Measurements from ENCODE around the gene NLRP11.
"Not testable (repeated sequence)": the region's sequence is repeated elsewhere in the genome, so short reads cannot be mapped to it uniquely, and the experiment has no call there.

The NLRP11 gene

DNA sequence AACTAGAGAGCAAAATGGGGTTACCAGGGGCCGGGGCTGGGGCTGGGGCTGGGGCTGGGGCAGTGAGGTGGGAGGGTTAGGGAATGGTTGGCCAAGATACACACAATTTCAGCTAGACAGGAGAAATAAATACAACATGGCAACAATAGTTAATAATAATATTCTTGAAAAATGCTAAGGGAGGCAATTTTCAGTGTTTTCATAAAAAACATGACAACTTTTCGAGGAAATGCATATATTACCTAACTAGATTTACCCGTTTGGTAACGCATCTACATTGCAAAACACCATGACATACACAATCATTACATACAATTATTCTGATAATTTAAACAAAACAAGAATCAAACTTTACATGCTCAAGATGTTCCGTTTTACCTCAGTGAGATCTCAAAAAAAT, 50.7 kb downstream of the NLRP11 start:
- FAIRE-seq (no peak), DNase-seq (ENCODE audit: insufficient read length, low spot score) (no peak)

DNA sequence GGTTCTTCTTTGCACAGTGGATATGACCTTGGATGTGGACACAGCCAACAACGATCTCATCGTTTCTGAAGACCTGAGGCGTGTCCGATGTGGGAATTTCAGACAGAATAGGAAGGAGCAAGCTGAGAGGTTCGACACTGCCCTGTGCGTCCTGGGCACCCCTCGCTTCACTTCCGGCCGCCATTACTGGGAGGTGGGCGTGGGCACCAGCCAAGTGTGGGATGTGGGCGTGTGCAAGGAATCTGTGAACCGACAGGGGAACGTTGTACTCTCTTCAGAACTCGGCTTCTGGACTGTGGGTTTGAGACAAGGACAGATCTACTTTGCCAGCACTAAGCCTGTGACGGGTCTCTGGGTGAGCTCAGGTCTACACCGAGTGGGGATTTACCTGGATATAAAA, 53.5 kb downstream of the NLRP11 start:
- FAIRE-seq (no peak), DNase-seq (ENCODE audit: insufficient read length, low spot score) (no peak)

DNA sequence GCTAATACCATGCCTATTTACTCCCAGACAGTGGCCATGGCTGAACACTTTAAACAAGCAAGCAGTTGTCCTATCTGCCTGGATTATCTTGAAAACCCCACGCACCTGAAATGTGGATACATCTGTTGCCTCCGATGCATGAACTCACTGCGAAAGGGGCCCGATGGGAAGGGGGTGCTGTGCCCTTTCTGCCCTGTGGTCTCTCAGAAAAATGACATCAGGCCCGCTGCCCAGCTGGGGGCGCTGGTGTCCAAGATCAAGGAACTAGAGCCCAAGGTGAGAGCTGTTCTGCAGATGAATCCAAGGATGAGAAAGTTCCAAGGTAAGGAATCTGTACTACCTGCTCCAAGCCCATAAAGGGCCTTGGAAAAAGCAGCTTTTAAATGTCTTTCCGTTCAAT, 54.3 kb downstream of the NLRP11 start:
- DNase-seq (ENCODE audit: insufficient read length, low spot score) (no peak), FAIRE-seq (no peak)

DNA sequence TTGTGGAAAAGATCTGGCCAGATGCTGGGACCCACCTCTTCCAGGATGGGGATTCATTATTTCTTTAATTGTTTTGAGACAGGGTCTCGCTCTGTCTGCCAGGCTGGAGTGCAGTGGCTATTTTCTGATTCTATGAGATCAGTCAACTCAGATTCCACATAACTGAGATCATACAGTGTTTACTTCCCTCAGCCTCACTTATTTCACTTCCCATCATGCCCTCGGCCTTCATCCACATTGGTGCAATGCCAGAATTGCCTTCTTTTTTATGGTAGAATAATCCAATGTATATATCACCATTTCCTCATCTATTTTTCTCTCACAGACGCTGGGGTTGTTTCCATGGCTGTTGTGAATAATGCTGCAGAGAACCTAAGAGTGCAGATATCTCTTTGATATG, 62.2 kb downstream of the NLRP11 start:
- DNase-seq (ENCODE audit: insufficient read length, low spot score); FAIRE-seq: not testable (repeated sequence)

DNA sequence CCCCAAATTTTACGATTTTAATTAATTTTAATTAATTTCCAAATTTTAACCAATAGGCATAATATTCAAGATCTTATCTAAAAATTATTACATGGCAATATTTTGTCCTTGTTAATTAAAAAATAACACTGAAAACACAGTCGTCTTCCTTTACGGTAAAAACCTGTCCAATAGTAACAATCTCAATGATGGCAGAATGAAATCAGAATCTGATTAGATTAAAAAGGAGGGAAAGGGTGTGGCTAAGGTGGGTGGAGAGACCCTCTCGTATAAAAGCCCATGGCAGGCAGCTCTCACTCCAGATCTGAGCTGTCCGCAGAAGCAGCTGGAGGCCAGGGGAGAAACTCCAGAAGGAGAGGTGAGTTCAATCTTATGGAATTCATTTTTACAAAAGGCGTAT, 63.0 kb downstream of the NLRP11 start, which contains the start of gene RFPL4AL1:
Gene RFPL4AL1 (plus strand): TSS at position 301 of the 400 bp plus-strand sequence. CDS start 2,687 bp downstream, outside the sequence.
- not testable (repeated sequence) for DNase-seq (ENCODE audit: insufficient read length, low spot score); FAIRE-seq

DNA sequence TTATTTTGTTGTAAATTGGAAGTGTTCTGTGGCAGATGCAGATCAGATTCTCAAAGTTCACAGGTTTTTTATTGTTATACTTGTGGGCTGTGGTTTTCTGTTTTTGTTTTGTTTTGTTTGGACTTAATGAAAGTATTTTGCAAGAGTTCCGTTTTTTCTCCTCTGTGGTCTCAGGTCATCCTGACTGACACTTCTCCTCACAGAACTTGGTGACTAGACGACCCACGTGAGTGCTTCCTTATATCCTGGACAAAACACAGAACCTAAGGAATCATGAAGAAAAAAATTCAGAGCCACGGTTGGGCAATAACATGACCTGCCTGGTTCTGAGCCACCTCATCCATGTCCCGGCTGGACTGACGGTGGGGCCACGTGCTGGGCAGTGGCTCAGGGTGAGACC, 65.3 kb downstream of the NLRP11 start:
- FAIRE-seq = no peak

DNA sequence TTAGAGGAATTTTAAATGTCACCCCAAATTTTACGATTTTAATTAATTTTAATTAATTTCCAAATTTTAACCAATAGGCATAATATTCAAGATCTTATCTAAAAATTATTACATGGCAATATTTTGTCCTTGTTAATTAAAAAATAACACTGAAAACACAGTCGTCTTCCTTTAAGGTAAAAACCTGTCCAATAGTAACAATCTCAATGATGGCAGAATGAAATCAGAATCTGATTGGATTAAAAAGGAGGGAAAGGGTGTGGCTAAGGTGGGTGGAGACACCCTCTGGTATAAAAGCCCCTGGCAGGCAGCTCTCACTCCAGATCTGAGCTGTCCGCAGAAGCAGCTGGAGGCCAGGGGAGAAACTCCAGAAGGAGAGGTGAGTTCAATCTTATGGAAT, 73.0 kb downstream of the NLRP11 start, which contains the start of gene RFPL4A:
Gene RFPL4A (plus strand): TSS at position 301 of the 400 bp plus-strand sequence. CDS start 2,704 bp downstream, outside the sequence.
- FAIRE-seq; DNase-seq (ENCODE audit: insufficient read length, low spot score): not testable (repeated sequence)

More for the DNA sequence above, 65.3 kb downstream of the NLRP11 start:
- DNase-seq (ENCODE audit: insufficient read length, low spot score) = no peak

DNA sequence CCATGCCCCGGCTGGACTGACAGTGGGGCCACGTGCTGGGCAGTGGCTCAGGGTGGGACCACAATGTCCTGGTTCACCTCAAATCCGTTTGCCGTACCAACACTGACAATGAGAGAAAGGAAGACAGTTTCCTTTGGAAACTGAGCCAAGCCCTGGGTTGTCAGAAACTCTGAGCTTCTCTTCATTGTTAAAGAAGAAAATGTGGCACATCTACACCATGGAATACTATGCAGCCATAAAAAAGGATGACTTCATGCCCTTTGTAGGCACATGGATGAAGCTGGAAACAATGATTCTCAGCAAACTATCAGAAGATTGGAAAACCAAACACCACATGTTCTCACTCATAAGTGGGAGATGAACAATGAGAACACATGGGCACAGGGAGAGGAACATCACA, 75.0 kb downstream of the NLRP11 start:
- DNase-seq (ENCODE audit: insufficient read length, low spot score); FAIRE-seq: not testable (repeated sequence)

DNA sequence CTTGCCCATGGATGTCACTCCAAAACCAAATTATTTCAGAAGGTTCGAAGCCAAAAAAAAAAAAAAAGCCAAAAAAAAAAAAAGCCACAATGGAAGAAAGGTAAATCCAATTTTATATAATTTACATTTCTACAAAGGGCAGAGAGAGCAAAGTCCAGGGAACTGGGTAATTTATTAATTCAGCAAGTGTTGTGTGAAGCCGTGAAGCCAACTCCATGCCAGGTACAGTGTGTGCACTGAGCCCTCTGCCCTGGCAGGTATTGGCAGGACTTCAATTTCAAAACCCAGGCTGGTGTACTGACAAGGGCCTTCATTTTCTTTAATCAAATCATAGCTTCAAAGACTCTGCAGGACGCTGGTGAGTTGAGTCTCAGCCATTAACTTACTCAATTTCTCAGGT, 78.4 kb downstream of the NLRP11 start:
- DNase-seq (ENCODE audit: insufficient read length, low spot score) (no peak), FAIRE-seq (no peak)

DNA sequence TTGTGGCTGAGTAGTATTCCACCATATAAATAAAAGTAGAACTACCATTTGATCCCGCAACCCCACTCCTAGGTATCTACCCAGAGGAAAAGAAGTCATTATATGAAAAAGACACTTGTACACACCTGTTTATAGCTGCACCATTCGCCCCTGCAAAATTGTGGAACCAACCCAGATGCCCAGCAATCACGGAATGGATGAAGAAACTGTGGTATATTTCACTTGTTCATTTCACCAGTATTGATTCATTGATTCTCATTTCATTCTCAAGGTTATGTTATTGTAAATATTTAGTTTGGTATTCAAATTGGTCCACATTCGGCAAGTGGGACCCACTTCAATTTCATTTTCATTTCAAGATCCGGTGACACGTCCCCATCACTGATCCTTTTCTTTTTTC, 81.1 kb downstream of the NLRP11 start:
- DNase-seq (ENCODE audit: insufficient read length, low spot score) (no peak), FAIRE-seq (no peak)

DNA sequence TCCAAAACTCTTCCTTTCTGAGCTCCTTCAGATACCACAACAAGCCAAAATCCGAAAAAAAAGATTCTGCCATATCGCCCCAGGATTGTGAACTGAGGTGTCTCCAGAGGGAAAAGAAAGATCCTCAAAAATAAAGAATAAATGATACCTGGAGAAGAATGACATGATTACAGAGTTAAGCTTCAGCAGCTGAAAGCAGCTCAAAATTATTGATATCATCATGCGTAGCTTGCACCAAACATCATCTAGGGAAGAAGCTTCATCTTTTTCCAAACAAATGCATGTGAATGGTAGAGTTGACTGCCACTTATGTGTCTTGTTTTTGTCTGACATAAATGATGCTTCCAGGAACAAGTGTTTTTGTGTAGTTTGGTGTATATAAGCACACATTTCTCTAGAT, 93.5 kb downstream of the NLRP11 start, which contains the start of gene NLRP9:
Gene NLRP9 (minus strand): TSS at position 101 of the 400 bp plus-strand sequence. CDS start 28 bp downstream, at position 73.
- FAIRE-seq (no peak), DNase-seq (ENCODE audit: insufficient read length, low spot score) (no peak)
